ENCODE measurements around the gene TERC.

Gene TERC

GRCh38 chr3:169812332-169813235, 47.7 kb upstream of the TERC start, which contains the start of the genes LRRC34 and LRRIQ4:
TSS of gene LRRC34 (minus strand) at chr3:169812904. CDS start at chr3:169812548, 356 bp downstream.
TSS of gene LRRIQ4 (plus strand) at chr3:169812870. CDS start at chr3:169821922, 9,052 bp downstream.
- no peak for TF ChIP-seq MAX (IDR thresholded peaks at IDR 0.05)

- TF ChIP-seq CREB1 (IDR thresholded peaks at IDR 0.05; ENCODE audit: low read depth) (no peak), TEAD4 (IDR thresholded peaks at IDR 0.05) (no peak), YY1 (IDR thresholded peaks at IDR 0.05; ENCODE audit: low read depth) (no peak), EP300 (IDR thresholded peaks at IDR 0.05; ENCODE audit: borderline replicate concordance) (no peak), EGR1 (IDR thresholded peaks at IDR 0.05) (no peak), USF1 (IDR thresholded peaks at IDR 0.05) (no peak), TCF12 (IDR thresholded peaks at IDR 0.05; ENCODE audit: low read depth) (no peak), NFIC (IDR thresholded peaks at IDR 0.05) (no peak), REST (IDR thresholded peaks at IDR 0.05; ENCODE audit: low read depth) (no peak), FOXM1 (IDR thresholded peaks at IDR 0.05; ENCODE audit: borderline replicate concordance, low read depth) (no peak), ZBTB7A (IDR thresholded peaks at IDR 0.05; ENCODE audit: low read depth) (no peak), MAX (IDR thresholded peaks at IDR 0.05) (no peak), CEBPB (IDR thresholded peaks at IDR 0.05) (no peak), RAD21 (IDR thresholded peaks at IDR 0.05; ENCODE audit: low read depth) (no peak), TAF1 (IDR thresholded peaks at IDR 0.05; ENCODE audit: low read depth) (no peak)
Observed at GRCh38 chr3:169811631-169812331, 46.9 kb upstream of the TERC start.

GRCh38 chr3:169809230-169809795, 44.5 kb upstream of the TERC start:
- TF ChIP-seq USF1 (IDR thresholded peaks at IDR 0.05) (no peak), MAX (IDR thresholded peaks at IDR 0.05) (no peak), FOXM1 (IDR thresholded peaks at IDR 0.05; ENCODE audit: borderline replicate concordance, low read depth) (no peak), TEAD4 (IDR thresholded peaks at IDR 0.05) (no peak), TCF12 (IDR thresholded peaks at IDR 0.05; ENCODE audit: low read depth) (no peak), CREB1 (IDR thresholded peaks at IDR 0.05; ENCODE audit: low read depth) (no peak), YY1 (IDR thresholded peaks at IDR 0.05; ENCODE audit: low read depth) (no peak), ZBTB7A (IDR thresholded peaks at IDR 0.05; ENCODE audit: low read depth) (no peak), EGR1 (IDR thresholded peaks at IDR 0.05) (no peak), CEBPB (IDR thresholded peaks at IDR 0.05) (no peak), RAD21 (IDR thresholded peaks at IDR 0.05; ENCODE audit: low read depth) (no peak), NFIC (IDR thresholded peaks at IDR 0.05) (no peak), REST (IDR thresholded peaks at IDR 0.05; ENCODE audit: low read depth) (no peak), EP300 (IDR thresholded peaks at IDR 0.05; ENCODE audit: borderline replicate concordance) (no peak), TAF1 (IDR thresholded peaks at IDR 0.05; ENCODE audit: low read depth) (no peak)

- TF ChIP-seq CREB1 (IDR thresholded peaks at IDR 0.05; ENCODE audit: low read depth) (no peak), RAD21 (IDR thresholded peaks at IDR 0.05; ENCODE audit: low read depth) (no peak), USF1 (IDR thresholded peaks at IDR 0.05) (no peak), CEBPB (IDR thresholded peaks at IDR 0.05) (no peak), MAX (IDR thresholded peaks at IDR 0.05) (no peak), EGR1 (IDR thresholded peaks at IDR 0.05) (no peak), EP300 (IDR thresholded peaks at IDR 0.05; ENCODE audit: borderline replicate concordance) (no peak), REST (IDR thresholded peaks at IDR 0.05; ENCODE audit: low read depth) (no peak), YY1 (IDR thresholded peaks at IDR 0.05; ENCODE audit: low read depth) (no peak)
Observed at GRCh38 chr3:169804681-169805080, 39.8 kb upstream of the TERC start.

Measured in Ishikawa (cell line).